ACHN (cell line): Measurements from ENCODE around the gene PKD1L1.

ENCODE experiments used
- DNase-seq: peaks from one replicate; pipeline ENCODE4 v3.0.0-alpha.2; 2015
- in situ Hi-C: cut with HindIII; loops from 2 replicates; pipeline ENCODE4 v1.10.0; 2017; ENCODE audit warnings: low sequenced_read_pairs, low pct_ligation_motif_present, low pct_unique_long_range_greater_than_20kb

Gene PKD1L1

GRCh38 chr7:47817917-47818316 is 130.3 kb downstream of the PKD1L1 start:
- no peak for DNase-seq
- in situ Hi-C loops: no loop called here

- no peak for DNase-seq
- in situ Hi-C loops: no loop called here
Measured at GRCh38 chr7:47816647-47817046, 131.6 kb downstream of the PKD1L1 start.

- DNase-seq: no peak
- in situ Hi-C loops: no loop called here
Measured at GRCh38 chr7:47815867-47816266, 132.4 kb downstream of the PKD1L1 start.

- DNase-seq: no peak
- in situ Hi-C loops: no loop called here
Measured at GRCh38 chr7:47814905-47815613, 133.2 kb downstream of the PKD1L1 start.

GRCh38 chr7:47813620-47814260 is 134.5 kb downstream of the PKD1L1 start:
- DNase-seq: no peak
- in situ Hi-C loops: no loop called here

- in situ Hi-C loops: no loop called here
Measured at GRCh38 chr7:47812429-47813136, 135.7 kb downstream of the PKD1L1 start.

GRCh38 chr7:47811632-47812380 is 136.5 kb downstream of the PKD1L1 start:
- DNase-seq: no peak
- in situ Hi-C loops: no loop called here

More at GRCh38 chr7:47812429-47813136, 135.7 kb downstream of the PKD1L1 start:
- no peak for DNase-seq

- no peak for DNase-seq
- in situ Hi-C loops: no loop called here
Measured at GRCh38 chr7:47809387-47809786, 138.9 kb downstream of the PKD1L1 start.

GRCh38 chr7:47808321-47808720 is 139.9 kb downstream of the PKD1L1 start:
- DNase-seq: no peak
- in situ Hi-C loops: no loop called here

GRCh38 chr7:47807756-47808155 is 140.5 kb downstream of the PKD1L1 start:
- no peak for DNase-seq
- in situ Hi-C loops: no loop called here

- in situ Hi-C loops: no loop called here
- DNase-seq: no peak
Measured at GRCh38 chr7:47807126-47807525, 141.1 kb downstream of the PKD1L1 start.

- DNase-seq: no peak
- in situ Hi-C loops: no loop called here
Measured at GRCh38 chr7:47806701-47807103, 141.6 kb downstream of the PKD1L1 start.

GRCh38 chr7:47804767-47805545 is 143.3 kb downstream of the PKD1L1 start:
- in situ Hi-C loops: no loop called here
- no peak for DNase-seq

- no peak for DNase-seq
Measured at GRCh38 chr7:47803846-47804245, 144.4 kb downstream of the PKD1L1 start.

GRCh38 chr7:47803025-47803424 is 145.2 kb downstream of the PKD1L1 start:
- in situ Hi-C loops: no loop called here
- DNase-seq: no peak

More at GRCh38 chr7:47803846-47804245, 144.4 kb downstream of the PKD1L1 start:
- in situ Hi-C loops: no loop called here

- in situ Hi-C loops: no loop called here
Measured at GRCh38 chr7:47801423-47801822, 146.8 kb downstream of the PKD1L1 start.

GRCh38 chr7:47799524-47799923 is 148.7 kb downstream of the PKD1L1 start:
- DNase-seq: no peak
- in situ Hi-C loops: no loop called here

More at GRCh38 chr7:47801423-47801822, 146.8 kb downstream of the PKD1L1 start:
- no peak for DNase-seq

- no peak for DNase-seq
- in situ Hi-C loops: no loop called here
Measured at GRCh38 chr7:47796347-47796746, 151.9 kb downstream of the PKD1L1 start.
